ENCODE data around the gene KRTAP3-1.
"Not testable (repeated sequence)": the region's sequence is repeated elsewhere in the genome, so short reads cannot be mapped to it uniquely, and the experiment has no call there.

Gene KRTAP3-1

DNA sequence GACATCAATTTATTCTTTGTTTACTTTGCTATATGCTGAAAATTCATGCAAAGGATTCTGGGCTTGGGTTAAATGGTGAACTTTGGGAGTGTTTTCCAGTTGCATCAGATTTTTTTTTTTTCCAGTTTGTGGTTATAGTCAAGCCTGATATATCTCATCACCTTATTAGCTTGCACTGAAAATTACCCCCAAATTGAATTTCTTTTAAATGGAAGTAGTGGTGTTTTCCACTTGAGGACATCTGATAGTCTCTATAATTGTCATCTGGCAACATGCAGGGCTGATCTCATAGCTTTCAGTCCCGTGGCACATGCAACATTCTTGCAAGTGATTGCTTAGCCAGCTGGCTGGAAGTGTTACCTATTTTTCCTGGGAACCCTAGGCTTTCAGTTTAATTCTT is 4.7 kb upstream of the KRTAP3-1 start:
- no peak for DNase-seq

DNA sequence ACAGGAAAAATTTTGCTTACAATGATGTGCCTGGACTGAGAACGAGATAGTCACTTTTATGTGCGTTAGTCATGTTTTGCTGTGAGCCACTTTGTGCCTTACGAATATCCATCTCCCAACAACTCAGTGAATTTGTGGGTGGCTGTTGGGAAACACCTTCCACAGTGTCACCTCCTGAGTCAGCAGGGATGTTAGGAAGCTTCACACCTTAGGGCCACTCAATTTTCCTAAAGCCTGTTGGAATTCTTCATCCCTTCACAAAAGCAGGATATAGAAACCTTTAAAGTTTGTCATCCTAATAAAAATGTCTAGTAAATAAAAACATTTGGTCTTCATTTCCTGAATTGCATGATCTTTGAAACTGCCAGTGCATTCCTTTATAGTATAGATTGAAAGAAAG is 4.3 kb upstream of the KRTAP3-1 start:
- DNase-seq = no peak

DNA sequence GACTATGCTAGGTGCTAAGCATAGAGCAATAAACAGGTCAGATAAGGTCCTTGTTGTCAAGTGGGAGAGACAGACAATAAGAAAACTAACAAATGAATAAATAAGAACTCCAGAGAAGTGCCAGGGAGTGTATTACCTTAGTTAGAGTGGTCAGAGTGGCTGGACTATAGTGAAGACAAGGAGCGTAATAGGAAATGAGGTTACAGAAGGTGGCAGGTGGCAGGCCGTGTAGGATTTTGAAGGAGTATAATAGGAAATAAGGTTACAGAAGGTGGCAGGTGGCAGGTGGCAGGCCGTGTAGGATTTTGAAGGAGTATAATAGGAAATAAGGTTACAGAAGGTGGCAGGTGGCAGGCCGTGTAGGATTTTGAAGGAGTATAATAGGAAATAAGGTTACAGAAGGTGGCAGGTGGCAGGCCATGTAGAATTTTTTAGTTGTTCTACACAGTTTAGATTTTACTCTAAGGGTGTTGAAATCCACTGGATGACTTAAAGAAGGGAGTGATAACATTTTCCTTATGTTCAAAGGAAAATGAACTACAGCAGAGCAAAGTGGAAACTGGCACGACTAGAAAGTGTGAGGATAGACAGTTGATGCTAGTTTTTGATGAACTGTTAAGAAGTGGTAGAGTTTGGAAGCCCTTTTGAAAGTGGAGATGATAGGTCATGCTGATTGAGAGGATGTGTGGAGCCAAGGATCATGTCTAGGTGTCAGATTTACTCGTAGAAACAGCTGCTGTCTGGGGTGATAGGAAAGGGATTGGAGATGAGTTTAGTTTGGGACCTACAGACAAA is 3.6 kb upstream of the KRTAP3-1 start:
- no peak for DNase-seq

- no peak for DNase-seq
Observed at GRCh38 chr17:41010441-41010840, 1.5 kb upstream of the KRTAP3-1 start.

GRCh38 chr17:41009936-41010335 is 1.0 kb upstream of the KRTAP3-1 start:
- DNase-seq = no peak

- DNase-seq = no peak
Observed at GRCh38 chr17:41009301-41009760, 403 bp upstream of the KRTAP3-1 start.

DNA sequence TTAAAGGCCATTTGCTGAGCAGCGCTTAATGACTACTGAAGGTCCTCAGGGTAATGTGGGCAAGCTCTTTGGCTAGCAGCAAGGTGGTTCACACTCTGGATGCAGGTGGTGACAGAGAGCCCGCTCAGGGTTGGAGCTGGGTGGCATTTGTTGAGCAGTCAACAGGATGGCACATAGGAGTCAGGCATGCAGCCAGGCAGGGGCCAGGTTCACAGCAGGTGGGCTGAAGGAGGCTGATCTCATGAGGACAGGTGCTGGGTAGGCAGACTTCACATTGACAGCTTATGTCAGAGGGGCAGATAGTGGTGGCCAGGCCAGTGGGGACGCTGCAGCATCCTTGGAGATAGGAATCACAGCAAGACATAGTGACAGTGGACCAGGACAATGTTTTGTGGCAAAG is 4.5 kb downstream of the KRTAP3-1 start:
- no peak for DNase-seq

DNA sequence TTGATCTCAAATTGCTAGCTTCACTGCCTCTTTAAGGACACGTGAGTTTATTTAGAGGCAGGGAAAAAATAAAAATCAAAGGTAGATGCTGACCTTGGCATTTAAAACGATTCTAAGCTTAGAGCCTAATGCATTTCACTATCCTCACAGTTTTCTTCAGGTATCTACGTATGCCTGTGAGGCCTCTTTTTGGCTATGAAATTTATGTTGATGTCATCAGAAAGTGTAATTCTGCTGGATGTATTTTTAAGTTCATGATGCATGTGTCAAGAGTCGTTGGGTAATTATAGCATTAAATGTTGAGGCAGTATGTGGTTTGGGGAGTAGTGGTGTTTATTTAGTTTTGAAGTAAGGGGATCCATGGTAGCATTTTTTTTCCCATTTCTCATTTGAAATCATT is 5.0 kb downstream of the KRTAP3-1 start:
- DNase-seq = no peak

GRCh38 chr17:41002814-41003213 is 6.1 kb downstream of the KRTAP3-1 start:
- DNase-seq = no peak

- no peak for DNase-seq
Observed at GRCh38 chr17:41001795-41002194, 7.1 kb downstream of the KRTAP3-1 start.

DNA sequence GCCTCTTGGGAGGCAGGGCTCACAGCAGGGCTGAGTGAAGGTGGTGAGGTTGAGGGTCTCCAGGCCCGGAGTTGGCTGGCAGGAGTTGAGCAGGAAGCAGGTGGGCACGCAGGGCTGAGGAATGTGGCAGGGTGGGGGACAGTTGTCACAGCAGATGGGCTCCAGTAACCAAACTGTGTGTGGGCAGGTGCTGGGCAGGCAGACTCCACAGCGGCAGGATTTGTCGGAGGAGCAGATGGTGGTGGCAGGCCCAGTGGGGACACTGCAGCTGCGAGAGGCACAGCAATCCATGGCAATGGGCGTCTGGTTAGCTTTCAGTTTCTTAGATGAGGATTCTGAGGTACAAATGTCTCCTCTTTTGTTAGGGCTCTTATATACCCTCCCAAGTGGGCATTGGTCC is 9.4 kb downstream of the KRTAP3-1 start, which contains the start of gene KRTAP3-2:
Gene KRTAP3-2, minus strand, starts transcription at position 344 of the 400 bp plus-strand sequence. Its CDS starts 53 bp downstream, at position 291.
- DNase-seq = not testable (repeated sequence)

- no peak for DNase-seq
Observed at GRCh38 chr17:40997361-40997760, 11.6 kb downstream of the KRTAP3-1 start.

- DNase-seq = no peak
Observed at GRCh38 chr17:40996829-40997228, 12.1 kb downstream of the KRTAP3-1 start.

DNA sequence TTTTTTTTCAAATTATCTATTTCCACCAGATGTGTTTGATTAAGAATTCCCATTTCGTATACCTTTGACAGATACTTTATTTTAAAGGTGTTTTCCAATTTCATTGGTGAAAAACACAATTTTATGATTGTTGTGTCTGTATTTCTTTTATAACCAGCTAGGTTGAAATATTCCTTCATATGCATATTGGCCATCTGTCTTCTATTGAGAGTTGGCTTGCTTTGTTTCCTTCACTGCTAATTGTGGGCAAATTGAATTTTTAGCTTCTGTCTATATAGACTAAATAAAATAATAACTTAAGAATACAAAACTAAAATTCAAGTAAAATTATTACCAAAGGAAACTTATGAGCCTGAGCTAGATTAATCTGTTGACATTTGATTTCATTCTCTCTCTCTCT is 13.8 kb downstream of the KRTAP3-1 start:
- no peak for DNase-seq

DNA sequence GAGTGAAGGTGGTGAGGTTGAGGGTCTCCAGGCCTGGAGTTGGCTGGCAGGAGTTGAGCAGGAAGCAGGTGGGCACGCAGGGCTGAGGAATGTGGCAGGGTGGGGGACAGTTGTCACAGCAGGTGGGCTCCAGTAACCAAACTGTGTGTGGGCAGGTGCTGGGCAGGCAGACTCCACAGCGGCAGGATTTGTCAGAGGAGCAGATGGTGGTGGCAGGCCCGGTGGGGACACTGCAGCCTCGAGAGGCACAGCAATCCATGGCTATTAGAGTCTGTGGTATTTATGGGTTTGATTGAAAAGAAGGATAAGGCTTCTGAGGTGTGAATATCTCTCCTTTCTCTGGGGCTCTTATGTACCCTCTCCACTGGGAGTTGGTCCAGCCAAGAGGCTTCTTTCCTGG is 15.1 kb downstream of the KRTAP3-1 start, which contains the start of gene KRTAP3-3:
Gene KRTAP3-3, minus strand, starts transcription at position 326 of the 400 bp plus-strand sequence. Its CDS starts 67 bp downstream, at position 259.
- no peak for DNase-seq

DNA sequence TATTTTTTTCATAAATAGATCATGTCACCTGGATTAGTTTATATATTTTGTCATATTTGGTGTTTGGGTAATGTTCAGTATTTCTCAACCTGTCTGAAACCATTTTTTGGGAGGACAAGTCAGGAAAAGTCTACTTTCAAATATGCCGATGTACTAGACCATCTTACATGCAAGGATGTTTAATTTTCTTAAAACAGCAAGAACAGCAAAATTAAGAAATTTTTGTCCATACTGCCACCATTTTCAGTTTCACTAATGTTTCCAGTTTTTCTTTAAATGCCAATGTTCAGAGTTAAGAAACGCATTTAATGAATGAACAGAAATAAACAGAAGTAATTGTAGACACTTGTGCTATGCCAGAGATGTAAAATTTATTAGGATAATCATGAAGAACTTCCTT is 15.8 kb downstream of the KRTAP3-1 start:
- no peak for DNase-seq

DNA sequence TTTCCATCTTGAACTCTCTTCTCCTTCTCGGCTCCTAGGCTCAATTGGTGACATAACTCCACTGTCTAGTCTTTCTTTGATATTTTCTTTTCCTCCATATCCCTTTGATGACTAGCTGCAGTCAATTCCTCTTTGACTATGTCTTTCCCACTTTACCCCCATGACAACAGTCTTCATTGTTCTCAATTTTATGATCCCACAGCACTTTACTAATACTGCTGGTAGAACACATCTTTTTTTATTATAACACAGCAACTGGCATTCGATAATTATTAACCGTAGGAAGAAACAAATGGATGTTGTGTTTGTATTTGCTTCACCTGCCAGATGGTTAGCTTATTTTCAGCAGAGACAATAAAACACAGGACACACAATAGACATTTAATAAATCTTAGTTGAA is 16.3 kb downstream of the KRTAP3-1 start:
- DNase-seq = no peak

DNA sequence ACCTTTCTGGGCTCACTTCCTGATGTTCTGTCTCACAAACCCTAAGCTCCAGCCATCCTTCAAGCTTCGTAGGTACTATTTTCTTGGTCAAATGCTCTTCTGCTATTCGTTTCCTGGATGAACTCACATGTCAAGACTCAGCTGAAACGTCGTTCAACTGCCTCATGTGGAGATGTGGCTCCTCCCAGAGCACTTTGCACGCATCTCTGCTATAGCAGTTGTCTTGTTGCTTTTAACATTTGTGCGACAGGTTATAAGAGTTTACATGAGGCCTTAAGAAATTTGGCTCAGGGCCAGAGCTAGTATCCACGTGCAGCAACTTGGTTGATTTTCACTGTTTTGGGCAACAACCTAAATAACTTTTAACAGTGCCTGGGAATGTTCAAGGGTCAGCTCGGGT is 22.0 kb downstream of the KRTAP3-1 start:
- DNase-seq = no peak

GRCh38 chr17:40984226-40984625 is 24.7 kb downstream of the KRTAP3-1 start, which contains the start of gene KRT40:
KRT40 (minus strand) TSS chr17:40984326; CDS start chr17:40984273, 53 bp downstream.
- DNase-seq = no peak

DNA sequence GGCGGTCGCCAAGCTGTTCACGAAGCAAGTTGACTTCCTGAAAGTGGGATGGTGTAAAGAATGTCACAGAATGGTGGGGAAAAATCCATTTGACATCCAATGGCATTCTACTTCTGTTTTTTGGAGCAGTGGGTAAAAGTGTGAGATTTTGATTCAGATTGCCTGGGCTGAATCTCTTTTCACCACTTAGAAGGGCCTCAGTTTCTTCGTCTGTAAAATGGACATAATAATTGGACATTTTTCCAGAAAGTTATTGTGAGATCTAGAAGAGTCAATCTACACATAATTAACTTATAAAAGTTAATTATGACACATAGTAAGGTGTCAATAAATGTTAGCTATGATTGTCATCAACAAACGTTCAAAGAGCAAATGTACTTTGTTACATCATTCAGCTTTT is 27.8 kb downstream of the KRTAP3-1 start:
- DNase-seq = no peak

DNA sequence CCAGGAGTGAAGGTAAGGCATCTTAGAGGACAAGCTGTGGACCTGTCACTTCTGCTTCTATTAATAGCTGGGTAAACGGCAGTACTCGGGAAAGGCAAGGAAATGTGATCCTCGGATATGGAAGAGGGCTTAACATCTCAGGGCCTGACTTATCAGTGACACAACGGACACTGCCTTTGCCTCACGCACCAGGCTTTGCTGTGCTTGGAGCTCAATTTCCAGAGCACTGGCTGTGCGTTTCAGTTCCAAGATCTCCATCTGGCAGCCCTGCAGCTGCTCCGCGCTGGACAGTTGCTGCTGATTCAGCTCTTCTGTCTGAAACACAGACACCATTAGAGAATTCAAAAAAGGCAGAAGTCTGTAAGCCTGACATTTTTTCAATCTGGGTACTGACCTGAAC is 28.3 kb downstream of the KRTAP3-1 start:
- DNase-seq = no peak

GRCh38 chr17:40980117-40980516 is 28.8 kb downstream of the KRTAP3-1 start:
- DNase-seq = no peak

DNA sequence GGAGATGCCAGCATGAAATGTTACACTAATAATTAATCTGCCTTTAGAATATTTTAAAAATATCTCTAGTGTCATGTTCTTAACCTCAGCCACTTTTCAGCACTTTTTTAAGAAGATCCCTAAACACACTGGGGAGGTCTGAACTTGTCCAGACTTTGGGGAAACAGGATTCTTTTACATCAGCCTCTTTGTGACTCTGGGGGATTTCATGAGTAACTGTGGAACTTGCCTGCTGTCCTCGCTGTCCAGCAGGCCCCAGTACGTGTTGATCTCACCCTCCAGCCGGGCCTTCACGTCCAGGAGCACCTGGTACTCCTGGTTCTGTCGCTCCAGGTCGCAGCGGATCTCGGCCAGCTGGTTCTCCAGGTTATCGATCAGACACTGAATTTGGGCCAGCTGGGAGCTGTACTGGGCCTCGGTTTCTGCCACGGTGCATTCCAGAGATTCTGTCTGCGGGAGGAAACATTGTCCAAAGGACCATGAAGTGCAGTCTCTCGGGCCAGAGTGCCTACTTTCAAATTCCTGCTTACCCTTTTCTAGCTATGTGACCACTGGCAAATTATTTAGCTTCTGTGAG is 30.3 kb downstream of the KRTAP3-1 start:
- no peak for DNase-seq

- no peak for DNase-seq
Observed at GRCh38 chr17:40975516-40975915, 33.4 kb downstream of the KRTAP3-1 start.

All from CD4-positive, alpha-beta T cell treated with Interleukin-4 for 4 hours (primary cell).